ENCODE data around the gene LDLRAD4.

LDLRAD4 gene

DNA sequence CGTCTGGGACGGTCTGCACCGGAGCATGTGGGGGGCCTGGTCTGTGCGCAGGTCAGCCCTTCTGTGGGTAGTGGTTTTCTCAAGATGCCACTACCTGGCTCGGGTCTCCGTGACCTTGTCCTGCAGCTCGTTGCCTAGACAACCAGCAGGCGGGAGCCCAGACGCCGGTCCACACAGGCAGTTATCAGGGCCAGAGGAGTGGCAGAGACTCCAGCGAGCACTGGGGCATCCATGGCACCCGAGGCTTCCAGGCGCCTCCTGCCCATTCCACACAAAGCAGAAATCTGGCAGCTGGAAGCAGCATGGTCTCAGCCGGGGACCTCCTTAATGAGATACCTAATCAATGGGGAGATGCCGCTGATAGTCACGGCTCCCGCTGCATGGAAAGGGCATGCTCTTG lies 351.7 kb downstream of the LDLRAD4 start:
- FAIRE-seq: no peak
- no peak for DNase-seq (ENCODE audit: insufficient read length, low spot score)
- TF ChIP-seq POLR2A (IDR thresholded peaks at IDR 0.05; ENCODE audit: low read depth, low read length): no peak
- no peak for TF ChIP-seq POLR2AphosphoS5 (IDR thresholded peaks at IDR 0.05; ENCODE audit: low read depth, low read length)
- no peak for TF ChIP-seq POU2F2 (IDR thresholded peaks at IDR 0.05; ENCODE audit: low read depth, low read length)
- no peak for TF ChIP-seq SPI1 (IDR thresholded peaks at IDR 0.05; ENCODE audit: low read depth, low read length)
- TF ChIP-seq PAX5 (IDR thresholded peaks at IDR 0.05; ENCODE audit: insufficient read depth, low read length, severe bottlenecking): no peak
- no peak for TF ChIP-seq TAF1 (IDR thresholded peaks at IDR 0.05; ENCODE audit: low read depth, low read length)

DNA sequence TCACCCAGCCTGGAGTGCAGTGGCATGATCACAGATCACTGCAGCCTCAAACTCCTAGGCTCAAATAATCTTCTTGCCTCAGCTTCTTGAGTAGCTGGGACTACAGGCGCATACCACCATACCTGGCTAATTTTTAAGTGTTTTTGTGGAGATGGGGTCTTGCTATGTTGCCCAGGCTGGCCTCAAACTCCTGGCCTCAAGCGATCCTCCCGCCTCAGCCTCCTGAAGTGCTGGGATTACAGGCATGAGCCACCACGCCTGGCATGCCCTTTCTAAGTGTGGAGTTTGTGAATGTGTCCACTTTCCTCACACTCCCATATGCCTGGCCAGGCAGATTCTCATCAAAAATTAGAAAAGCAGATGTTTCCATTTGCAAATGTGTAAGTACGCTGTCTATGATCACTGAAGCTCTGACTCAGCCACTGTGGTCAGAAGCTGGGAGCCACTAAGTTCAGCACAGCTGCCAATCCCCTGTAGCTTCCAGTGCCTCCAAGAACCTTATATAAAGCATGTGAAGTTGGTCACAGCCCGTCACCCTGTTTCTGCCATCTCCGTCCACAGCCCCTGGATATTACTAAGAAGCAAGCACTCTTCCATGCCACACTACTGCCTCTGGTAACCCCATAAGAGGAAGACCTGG lies 352.4 kb downstream of the LDLRAD4 start:
- DNase-seq (ENCODE audit: insufficient read length, low spot score): no peak
- TF ChIP-seq SPI1 (IDR thresholded peaks at IDR 0.05; ENCODE audit: low read depth, low read length) (no peak), TAF1 (IDR thresholded peaks at IDR 0.05; ENCODE audit: low read depth, low read length) (no peak), POU2F2 (IDR thresholded peaks at IDR 0.05; ENCODE audit: low read depth, low read length) (no peak), PAX5 (IDR thresholded peaks at IDR 0.05; ENCODE audit: insufficient read depth, low read length, severe bottlenecking) (no peak), POLR2AphosphoS5 (IDR thresholded peaks at IDR 0.05; ENCODE audit: low read depth, low read length) (no peak), POLR2A (IDR thresholded peaks at IDR 0.05; ENCODE audit: low read depth, low read length) (no peak)
- peak; percentile 35 for FAIRE-seq

DNA sequence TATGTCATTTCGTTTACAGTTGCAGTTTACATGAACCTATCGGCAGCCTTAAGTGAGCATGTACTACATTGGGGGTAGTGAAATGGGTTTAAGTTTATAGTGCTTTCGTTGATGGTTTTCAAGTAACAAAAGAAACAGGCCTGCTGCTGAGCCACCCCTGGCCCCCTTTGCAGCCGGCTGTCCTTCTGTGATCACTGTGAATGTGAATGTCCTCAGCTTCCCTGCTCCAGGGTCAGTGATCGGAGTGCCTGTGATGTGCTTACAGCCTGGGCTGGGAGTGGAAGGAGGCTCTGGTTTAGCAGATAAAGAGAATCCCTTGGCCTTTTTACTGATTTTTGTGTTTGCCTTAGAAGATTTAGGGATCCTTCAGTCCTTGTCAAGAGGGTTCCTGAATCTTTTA lies 353.6 kb downstream of the LDLRAD4 start:
- FAIRE-seq (no peak), DNase-seq (ENCODE audit: insufficient read length, low spot score) (no peak)
- no peak for TF ChIP-seq TAF1 (IDR thresholded peaks at IDR 0.05; ENCODE audit: low read depth, low read length)
- no peak for TF ChIP-seq POU2F2 (IDR thresholded peaks at IDR 0.05; ENCODE audit: low read depth, low read length)
- TF ChIP-seq PAX5 (IDR thresholded peaks at IDR 0.05; ENCODE audit: insufficient read depth, low read length, severe bottlenecking): no peak
- no peak for TF ChIP-seq POLR2A (IDR thresholded peaks at IDR 0.05; ENCODE audit: low read depth, low read length)
- TF ChIP-seq SPI1 (IDR thresholded peaks at IDR 0.05; ENCODE audit: low read depth, low read length): no peak
- TF ChIP-seq POLR2AphosphoS5 (IDR thresholded peaks at IDR 0.05; ENCODE audit: low read depth, low read length): no peak

DNA sequence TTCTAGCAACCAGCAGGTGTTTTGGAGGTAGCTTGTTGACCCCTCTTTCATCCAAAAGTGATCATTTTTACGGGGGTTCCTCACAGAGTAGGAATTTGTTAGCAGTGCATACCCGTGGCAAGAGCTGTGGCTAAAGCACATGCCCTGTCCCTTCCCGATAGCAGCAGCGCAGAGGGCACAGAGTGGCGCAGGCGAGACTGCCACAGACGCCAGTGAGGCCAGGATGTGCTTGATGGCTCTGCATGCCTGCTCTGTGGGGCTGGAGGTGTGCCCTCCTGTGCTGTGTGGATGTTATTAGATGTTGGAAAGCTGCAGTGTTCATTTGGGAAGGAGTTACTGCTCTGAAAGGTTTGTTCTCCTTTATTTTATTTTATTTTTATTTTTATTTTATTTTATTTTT lies 354.2 kb downstream of the LDLRAD4 start:
- DNase-seq (ENCODE audit: insufficient read length, low spot score) (no peak), FAIRE-seq (no peak)
- no peak for TF ChIP-seq POLR2A (IDR thresholded peaks at IDR 0.05; ENCODE audit: low read depth, low read length)
- no peak for TF ChIP-seq POU2F2 (IDR thresholded peaks at IDR 0.05; ENCODE audit: low read depth, low read length)
- no peak for TF ChIP-seq POLR2AphosphoS5 (IDR thresholded peaks at IDR 0.05; ENCODE audit: low read depth, low read length)
- TF ChIP-seq TAF1 (IDR thresholded peaks at IDR 0.05; ENCODE audit: low read depth, low read length): no peak
- TF ChIP-seq PAX5 (IDR thresholded peaks at IDR 0.05; ENCODE audit: insufficient read depth, low read length, severe bottlenecking): no peak
- TF ChIP-seq SPI1 (IDR thresholded peaks at IDR 0.05; ENCODE audit: low read depth, low read length): no peak

DNA sequence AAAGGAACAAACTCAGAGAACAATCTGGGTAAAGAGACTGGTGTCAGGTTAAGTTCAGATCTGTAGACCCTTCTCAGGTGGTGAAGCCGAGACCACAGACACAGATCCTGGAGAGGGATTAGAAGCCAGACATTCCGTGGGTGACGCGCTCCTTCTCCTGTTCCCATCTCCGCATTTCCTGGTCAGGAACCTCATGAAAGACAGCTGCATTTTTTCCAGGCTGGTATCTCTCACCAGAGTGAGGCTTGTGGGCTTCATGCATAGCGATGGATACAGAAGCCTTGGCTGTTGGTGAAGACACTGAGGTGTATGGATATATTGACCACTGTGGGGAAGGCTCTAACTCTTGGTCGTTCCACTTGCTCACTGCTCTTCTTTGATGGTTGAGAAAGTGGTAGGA lies 355.2 kb downstream of the LDLRAD4 start:
- no peak for TF ChIP-seq POLR2AphosphoS5 (IDR thresholded peaks at IDR 0.05; ENCODE audit: low read depth, low read length)
- TF ChIP-seq TAF1 (IDR thresholded peaks at IDR 0.05; ENCODE audit: low read depth, low read length): no peak
- no peak for TF ChIP-seq POLR2A (IDR thresholded peaks at IDR 0.05; ENCODE audit: low read depth, low read length)
- no peak for TF ChIP-seq SPI1 (IDR thresholded peaks at IDR 0.05; ENCODE audit: low read depth, low read length)
- TF ChIP-seq PAX5 (IDR thresholded peaks at IDR 0.05; ENCODE audit: insufficient read depth, low read length, severe bottlenecking): no peak
- TF ChIP-seq POU2F2 (IDR thresholded peaks at IDR 0.05; ENCODE audit: low read depth, low read length): no peak
- DNase-seq (ENCODE audit: insufficient read length, low spot score) (no peak), FAIRE-seq (no peak)

DNA sequence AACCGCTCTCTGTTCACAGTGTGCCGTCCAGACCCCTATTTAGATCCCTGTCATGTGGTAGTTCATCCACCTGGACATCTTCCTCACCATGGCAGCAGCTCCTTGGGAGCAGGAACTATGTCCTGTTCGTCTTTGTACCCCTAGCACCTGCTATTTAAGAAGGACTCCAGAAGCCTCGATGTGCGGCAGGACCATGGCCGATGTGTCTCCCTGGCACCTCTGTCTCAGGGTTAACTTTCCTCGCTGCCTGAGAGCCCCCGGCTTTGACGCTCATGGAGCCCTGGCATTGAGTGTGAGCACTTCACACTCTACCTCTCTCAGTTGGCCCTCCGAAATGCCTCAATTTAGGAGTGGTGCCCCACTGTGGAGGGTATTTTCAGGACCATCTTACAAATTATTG lies 355.8 kb downstream of the LDLRAD4 start:
- TF ChIP-seq POU2F2 (IDR thresholded peaks at IDR 0.05; ENCODE audit: low read depth, low read length): no peak
- no peak for TF ChIP-seq SPI1 (IDR thresholded peaks at IDR 0.05; ENCODE audit: low read depth, low read length)
- no peak for TF ChIP-seq PAX5 (IDR thresholded peaks at IDR 0.05; ENCODE audit: insufficient read depth, low read length, severe bottlenecking)
- no peak for TF ChIP-seq POLR2AphosphoS5 (IDR thresholded peaks at IDR 0.05; ENCODE audit: low read depth, low read length)
- TF ChIP-seq TAF1 (IDR thresholded peaks at IDR 0.05; ENCODE audit: low read depth, low read length): no peak
- no peak for TF ChIP-seq POLR2A (IDR thresholded peaks at IDR 0.05; ENCODE audit: low read depth, low read length)
- DNase-seq (ENCODE audit: insufficient read length, low spot score) (no peak), FAIRE-seq (no peak)

DNA sequence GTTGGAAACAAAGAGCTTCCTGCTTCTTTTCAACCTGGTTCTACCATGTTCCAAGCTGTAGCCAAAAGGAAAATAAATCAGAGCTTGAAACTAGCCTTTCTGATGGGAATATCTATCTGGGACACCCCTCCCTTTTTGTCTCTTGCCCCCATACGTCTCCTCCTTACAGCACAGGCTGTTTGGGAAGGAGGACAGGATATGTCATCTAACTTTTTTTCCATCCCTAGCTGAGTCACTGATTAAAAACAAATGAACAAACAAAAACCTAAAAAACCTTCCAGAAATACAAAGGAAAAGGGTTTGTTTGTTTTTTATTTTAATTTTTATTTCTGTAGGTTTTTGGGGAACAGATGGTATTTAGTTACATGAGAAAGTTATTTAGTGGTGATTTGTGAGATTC lies 356.2 kb downstream of the LDLRAD4 start:
- DNase-seq (ENCODE audit: insufficient read length, low spot score) (no peak), FAIRE-seq (no peak)
- TF ChIP-seq POU2F2 (IDR thresholded peaks at IDR 0.05; ENCODE audit: low read depth, low read length) (no peak), PAX5 (IDR thresholded peaks at IDR 0.05; ENCODE audit: insufficient read depth, low read length, severe bottlenecking) (no peak), POLR2A (IDR thresholded peaks at IDR 0.05; ENCODE audit: low read depth, low read length) (no peak), SPI1 (IDR thresholded peaks at IDR 0.05; ENCODE audit: low read depth, low read length) (no peak), POLR2AphosphoS5 (IDR thresholded peaks at IDR 0.05; ENCODE audit: low read depth, low read length) (no peak)

DNA sequence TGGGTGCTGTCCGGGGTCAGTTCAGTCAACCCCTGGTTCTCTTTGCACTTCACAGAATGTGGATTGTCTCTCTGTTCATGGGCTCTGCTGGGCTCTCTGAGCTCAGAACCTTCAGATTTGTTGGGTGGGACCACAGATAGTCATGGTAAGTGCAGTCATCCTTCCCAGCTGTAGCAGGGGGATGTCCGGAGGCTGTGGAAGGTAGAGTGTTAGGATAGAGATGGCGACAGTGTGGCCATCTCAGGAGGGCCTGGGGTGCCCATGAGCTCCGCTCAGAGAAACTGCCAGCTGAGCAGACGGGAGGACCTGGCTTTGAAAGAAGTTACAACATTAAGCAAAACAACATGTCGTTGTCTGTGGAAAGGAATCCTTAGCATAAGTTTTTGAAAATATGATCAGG lies 358.0 kb downstream of the LDLRAD4 start:
- FAIRE-seq (peak; percentile 69), DNase-seq (ENCODE audit: insufficient read length, low spot score) (no peak)
- TF ChIP-seq POU2F2 (IDR thresholded peaks at IDR 0.05; ENCODE audit: low read depth, low read length): 0 out of 2 replicates have a peak, but pooled peaks have one; percentile 3
- no peak for TF ChIP-seq POLR2AphosphoS5 (IDR thresholded peaks at IDR 0.05; ENCODE audit: low read depth, low read length)

DNA sequence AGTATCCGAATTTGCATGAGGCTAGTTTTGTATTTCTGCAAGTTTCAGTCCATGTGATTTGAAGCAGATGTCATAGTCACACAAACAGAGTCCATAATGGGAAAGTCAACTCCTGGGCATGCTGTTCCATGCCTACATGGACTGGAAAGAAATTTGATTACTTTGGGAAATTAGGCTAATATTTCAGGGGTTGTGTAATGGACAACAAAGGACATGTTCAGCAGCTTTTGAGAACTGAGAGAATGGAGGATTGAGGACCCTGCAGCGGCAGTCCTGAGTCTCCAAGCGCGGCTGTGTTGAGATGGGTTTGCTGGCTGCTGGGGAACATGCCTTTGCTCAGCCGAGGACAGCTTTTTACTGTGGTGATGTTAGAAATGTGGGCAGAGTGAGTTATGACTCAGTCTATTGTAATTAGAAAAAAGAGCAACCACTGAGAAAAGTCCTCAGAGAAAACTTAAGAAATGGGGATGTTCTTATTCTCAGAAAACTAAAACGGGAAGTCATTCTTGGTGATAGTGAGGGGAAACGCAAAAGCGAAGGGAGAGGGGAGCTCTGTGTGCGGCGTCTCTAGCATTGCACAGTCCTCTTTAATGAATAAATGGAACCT lies 358.6 kb downstream of the LDLRAD4 start:
- TF ChIP-seq POU2F2 (IDR thresholded peaks at IDR 0.05; ENCODE audit: low read depth, low read length) (no peak), SPI1 (IDR thresholded peaks at IDR 0.05; ENCODE audit: low read depth, low read length) (peak; percentile 95), POLR2A (IDR thresholded peaks at IDR 0.05; ENCODE audit: low read depth, low read length) (peak; percentile 64), POLR2AphosphoS5 (IDR thresholded peaks at IDR 0.05; ENCODE audit: low read depth, low read length) (peak; percentile 82), PAX5 (IDR thresholded peaks at IDR 0.05; ENCODE audit: insufficient read depth, low read length, severe bottlenecking) (no peak), TAF1 (IDR thresholded peaks at IDR 0.05; ENCODE audit: low read depth, low read length) (peak; percentile 70; the same call in 1 of the 2 replicates)
- DNase-seq (ENCODE audit: insufficient read length, low spot score): peak; percentile 43
- peak; percentile 98 for FAIRE-seq

All from GM12891 (cell line).